Endodermal cell (in vitro differentiated cells): ENCODE results near the gene TNFSF13. TPM values are rescaled to one million over a fixed set of nuclear protein-coding genes. Genes with fewer than 3 reads are reported as not detected.
A peak's percentile ranks its signal among the peaks of the same experiment; 100 is the strongest.
"Not testable (repeated sequence)": the region's sequence is repeated elsewhere in the genome, so short reads cannot be mapped to it uniquely, and the experiment has no call there.

Source experiments
- DNase-seq: peaks from one replicate; pipeline ENCODE4 v3.0.0-alpha.2; 2017
- H3K27ac ChIP-seq: 2 replicates; pipeline ENCODE4 v1.5.1; 2013; ENCODE audit warnings: mild to moderate bottlenecking, low read depth, low read length, moderate library complexity
- H3K27me3 ChIP-seq: 2 replicates; pipeline ENCODE4 v1.6.1; 2013; ENCODE audit warnings: mild to moderate bottlenecking, low read length, moderate library complexity; ENCODE audit not compliant: insufficient read depth, control insufficient read depth, poor library complexity, severe bottlenecking
- H3K36me3 ChIP-seq: 2 replicates; pipeline ENCODE4 v1.7.0; 2013; ENCODE audit warnings: mild to moderate bottlenecking, low read length, moderate library complexity; ENCODE audit not compliant: control insufficient read depth, insufficient read depth
- H3K4me1 ChIP-seq: one replicate; pipeline ENCODE4 v1.7.0; 2013; ENCODE audit warnings: low read length; ENCODE audit not compliant: control insufficient read depth, insufficient read depth
- H3K4me3 ChIP-seq: 2 replicates; pipeline ENCODE4 v1.5.1; 2013; ENCODE audit warnings: mild to moderate bottlenecking, low read length, moderate library complexity
- H3K9ac ChIP-seq: 2 replicates; pipeline ENCODE4 v1.6.1; 2013; ENCODE audit warnings: mild to moderate bottlenecking, low read length, moderate library complexity; ENCODE audit not compliant: poor library complexity, severe bottlenecking; ENCODE audit errors: extremely low read depth
- H3K9me3 ChIP-seq: 2 replicates; pipeline ENCODE4 v1.6.1; 2013; ENCODE audit warnings: mild to moderate bottlenecking, low read length, moderate library complexity; ENCODE audit not compliant: control insufficient read depth
- H3K27ac Mint-ChIP-seq: 2 replicates; pipeline ENCODE4 v1.8.0; 2020; ENCODE audit warnings: mixed read lengths
- H3K27me3 Mint-ChIP-seq: 2 replicates; pipeline ENCODE4 v1.8.0; 2021; ENCODE audit warnings: mild to moderate bottlenecking, mixed read lengths; ENCODE audit not compliant: insufficient read depth
- H3K36me3 Mint-ChIP-seq: 2 replicates; pipeline ENCODE4 v1.8.0; 2020; ENCODE audit warnings: low read depth, mixed read lengths
- H3K4me1 Mint-ChIP-seq: 2 replicates; pipeline ENCODE4 v1.8.0; 2020; ENCODE audit warnings: mixed read lengths
- H3K4me3 Mint-ChIP-seq: 2 replicates; pipeline ENCODE4 v1.8.0; 2020; ENCODE audit warnings: mild to moderate bottlenecking, moderate library complexity, mixed read lengths
- H3K9me3 Mint-ChIP-seq: 2 replicates; pipeline ENCODE4 v1.8.0; 2020; ENCODE audit warnings: mild to moderate bottlenecking, mixed read lengths
- CTCF ChIP-seq: fragments of 200-600 bp; sonication (generic); conservative IDR thresholded peaks from 2 replicates; pipeline ENCODE4 v1.5.0; 2021; ENCODE audit warnings: antibody characterized with exemption, mild to moderate bottlenecking
- WGBS, 2 experiments: methylation state at CpG; one replicate each; pipeline versions ENCODE4 v1.1.5 to v1.1.7; 2013; ENCODE audit warnings: missing lambda C conversion rate in 2 of 2, mixed read lengths in 1 of 2; ENCODE audit not compliant: insufficient coverage in 1 of 2, insufficient read length in 1 of 2; 5-methylcytosine and 5-hydroxymethylcytosine counted together
- total RNA-seq, 2 donors: library from RNA; stranded (reverse); fragmentation: NEBNext Ultra II Directional in 1 of 2; extraction: Animal tissue kit (Norgen Biotek cat#: 25700) in 1 of 2; gene quantifications; 2 replicates in 1 of 2; 3 replicates in 1 of 2; pipeline ENCODE4 v1.2.1, GENCODE V29; 2021

TNFSF13 gene
- total RNA-seq, 2 donors from 2014 or later = 1.7 to 3.0 TPM

GRCh38 chr17:7592422-7593021, 34.0 kb downstream of the TNFSF13 start:
- Mint-ChIP-seq H3K27ac (no peak overlapping the region), H3K4me3 (no peak overlapping the region), H3K9me3 (no peaks in the 10 kb centered on the region), H3K36me3 (peaks cover 66% of the 10 kb centered on the region), H3K4me1 (peaks cover 17% of the 10 kb centered on the region), H3K27me3 (no peaks in the 10 kb centered on the region)
- DNase-seq = no peak
- Histone ChIP-seq H3K4me1 (peaks cover 16% of the 10 kb centered on the region), H3K9me3 (no peaks in the 10 kb centered on the region), H3K27me3 (no peaks in the 10 kb centered on the region), H3K36me3 (peaks cover 87% of the 10 kb centered on the region), H3K4me3 (no peak overlapping the region), H3K27ac (no peak overlapping the region), H3K9ac (no peak overlapping the region)
- no peak for TF ChIP-seq CTCF
- 93 to 98% methylated on average over 16 to 23 of the region's 23 CpGs for WGBS, 2 experiments

- H3K9me3 Mint-ChIP-seq = no peaks in the 10 kb centered on the region
- H3K4me1 ChIP-seq = peaks cover 16% of the 10 kb centered on the region
- no peak overlapping the region for H3K9ac ChIP-seq
- H3K27me3 ChIP-seq = no peaks in the 10 kb centered on the region
- peaks cover 63% of the 10 kb centered on the region for H3K36me3 Mint-ChIP-seq
- H3K4me3 Mint-ChIP-seq = no peak overlapping the region
- no peaks in the 10 kb centered on the region for H3K9me3 ChIP-seq
- TF ChIP-seq CTCF = no peak
- peaks cover 81% of the 10 kb centered on the region for H3K36me3 ChIP-seq
- H3K4me1 Mint-ChIP-seq = peaks cover 19% of the 10 kb centered on the region
- H3K27ac Mint-ChIP-seq = no peak overlapping the region
- no peak overlapping the region for H3K4me3 ChIP-seq
- no peaks in the 10 kb centered on the region for H3K27me3 Mint-ChIP-seq
- no peak overlapping the region for H3K27ac ChIP-seq
- DNase-seq = peak; percentile 51
- WGBS, 2 experiments = 91 to 92% methylated on average over 5 to 12 of the region's 12 CpGs
These were observed 34.7 kb downstream of the TNFSF13 start for GRCh38 chr17:7593296-7593695.

GRCh38 chr17:7597561-7597960, 39.0 kb downstream of the TNFSF13 start:
- not testable (repeated sequence) for H3K4me1 Mint-ChIP-seq, H3K27me3 ChIP-seq, H3K4me1 ChIP-seq, H3K27ac Mint-ChIP-seq, H3K9ac ChIP-seq, DNase-seq, H3K9me3 ChIP-seq, H3K4me3 ChIP-seq, H3K9me3 Mint-ChIP-seq, H3K4me3 Mint-ChIP-seq, H3K27ac ChIP-seq, H3K27me3 Mint-ChIP-seq
- peaks cover 83% of the 10 kb centered on the region for H3K36me3 ChIP-seq
- WGBS, 2 experiments = 94% methylated on average over 5 of the region's 5 CpGs; no CpG with 5 or more reads in 1 of the 2 experiments
- peaks cover 82% of the 10 kb centered on the region for H3K36me3 Mint-ChIP-seq

GRCh38 chr17:7606280-7606679, 47.7 kb downstream of the TNFSF13 start:
- H3K27ac Mint-ChIP-seq = peak overlapping the region; percentile 41
- no peaks in the 10 kb centered on the region for H3K9me3 Mint-ChIP-seq
- H3K4me3 ChIP-seq = no peak overlapping the region
- no peaks in the 10 kb centered on the region for H3K9me3 ChIP-seq
- no peaks in the 10 kb centered on the region for H3K4me1 ChIP-seq
- H3K4me3 Mint-ChIP-seq = no peak overlapping the region
- H3K9ac ChIP-seq = no peak overlapping the region
- peaks cover 6% of the 10 kb centered on the region for H3K4me1 Mint-ChIP-seq
- no peak for TF ChIP-seq CTCF
- WGBS, 2 experiments = 89 to 100% methylated on average over 3 to 4 of the region's 4 CpGs
- H3K36me3 Mint-ChIP-seq = peaks cover 53% of the 10 kb centered on the region
- H3K27ac ChIP-seq = no peak overlapping the region
- H3K27me3 Mint-ChIP-seq = no peaks in the 10 kb centered on the region
- no peak for DNase-seq
- H3K36me3 ChIP-seq = peaks cover 66% of the 10 kb centered on the region
- no peaks in the 10 kb centered on the region for H3K27me3 ChIP-seq
